HG02759 (cell line): Measurements from ENCODE around the gene PTPN12.
"Not testable (repeated sequence)": the region's sequence is repeated elsewhere in the genome, so short reads cannot be mapped to it uniquely, and the experiment has no call there.

Source experiments
- ATAC-seq: cut with Tn5 transposase; IDR thresholded peaks from one replicate; pipeline ENCODE4 v1.9.1; 2021; ENCODE audit warnings: mild to moderate bottlenecking, moderate library complexity; ENCODE audit not compliant: unreplicated experiment

Gene PTPN12

GRCh38 chr7:77537136-77537777 lies at the start of gene PTPN12:
TSS of gene PTPN12 (plus strand) at chr7:77537295. CDS start at chr7:77537547, 252 bp downstream.
- ATAC-seq: peak; percentile 37

- no peak for ATAC-seq
Measured at GRCh38 chr7:77488986-77489385, 48.1 kb upstream of the PTPN12 start.

- no peak for ATAC-seq
Measured at GRCh38 chr7:77497079-77497478, 40.0 kb upstream of the PTPN12 start.

- ATAC-seq: no peak
Measured at GRCh38 chr7:77498659-77499379, 38.3 kb upstream of the PTPN12 start.

- no peak for ATAC-seq
Measured at GRCh38 chr7:77501192-77501515, 35.9 kb upstream of the PTPN12 start.

DNA sequence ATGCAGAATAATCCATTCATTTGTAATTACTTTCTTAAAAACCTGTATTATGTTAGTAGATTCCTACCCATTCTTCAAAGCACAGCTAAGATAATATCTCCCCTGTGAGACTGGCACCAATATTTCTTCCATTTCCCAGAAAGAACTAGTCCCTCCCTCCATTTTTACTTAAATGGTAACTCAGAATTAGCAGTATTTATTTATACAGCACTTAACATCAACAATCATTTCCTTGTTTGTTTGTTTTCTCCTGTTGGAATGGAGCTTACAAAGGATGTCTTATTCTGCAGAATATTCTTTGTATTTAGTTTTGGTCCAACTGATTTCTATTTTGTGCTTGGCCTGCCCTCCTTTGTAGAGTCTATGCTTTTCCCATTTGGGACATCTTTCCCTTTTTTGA lies 32.1 kb upstream of the PTPN12 start:
- no peak for ATAC-seq

- no peak for ATAC-seq
Measured at GRCh38 chr7:77506899-77507298, 30.2 kb upstream of the PTPN12 start.

GRCh38 chr7:77513002-77513670 lies 24.0 kb upstream of the PTPN12 start:
- not testable (repeated sequence) for ATAC-seq

DNA sequence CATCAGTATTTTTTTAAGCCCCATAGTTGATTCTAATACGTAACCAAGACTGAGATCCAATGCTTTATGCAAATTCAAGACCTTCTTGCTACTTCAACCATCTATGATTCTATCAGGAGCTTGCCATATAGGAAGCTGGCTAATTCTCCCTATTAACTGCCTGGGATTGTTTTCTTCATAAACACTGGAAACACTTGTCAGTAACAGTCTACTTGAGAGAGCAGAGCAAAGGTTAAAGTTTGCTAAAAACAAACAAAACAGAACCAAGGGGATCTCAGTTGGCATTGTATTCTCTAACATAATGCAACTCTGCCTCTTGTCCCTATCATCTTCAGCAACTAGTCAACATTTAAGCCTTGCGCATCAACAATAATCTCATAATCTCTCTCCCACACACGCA lies 21.0 kb upstream of the PTPN12 start:
- ATAC-seq: no peak

DNA sequence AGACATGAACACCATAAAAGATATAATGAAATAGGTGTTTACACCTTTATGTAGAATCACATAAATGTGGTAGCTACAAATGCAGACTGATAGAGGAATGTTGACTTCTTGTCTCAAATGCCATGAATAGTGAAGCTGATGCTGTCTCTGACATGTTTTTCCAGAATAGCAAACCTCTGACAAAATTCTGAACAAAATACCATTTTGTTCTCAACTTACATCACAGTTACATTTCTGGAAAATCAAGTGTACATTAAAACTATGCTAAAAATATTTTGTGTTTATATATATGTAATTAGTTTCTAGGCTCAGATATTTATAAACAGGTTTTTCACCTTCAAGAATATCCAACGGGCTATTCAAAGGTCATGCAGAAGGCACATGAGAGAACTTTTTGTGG lies 16.8 kb upstream of the PTPN12 start:
- ATAC-seq: no peak

GRCh38 chr7:77521537-77521936 lies 15.6 kb upstream of the PTPN12 start:
- ATAC-seq: not testable (repeated sequence)

DNA sequence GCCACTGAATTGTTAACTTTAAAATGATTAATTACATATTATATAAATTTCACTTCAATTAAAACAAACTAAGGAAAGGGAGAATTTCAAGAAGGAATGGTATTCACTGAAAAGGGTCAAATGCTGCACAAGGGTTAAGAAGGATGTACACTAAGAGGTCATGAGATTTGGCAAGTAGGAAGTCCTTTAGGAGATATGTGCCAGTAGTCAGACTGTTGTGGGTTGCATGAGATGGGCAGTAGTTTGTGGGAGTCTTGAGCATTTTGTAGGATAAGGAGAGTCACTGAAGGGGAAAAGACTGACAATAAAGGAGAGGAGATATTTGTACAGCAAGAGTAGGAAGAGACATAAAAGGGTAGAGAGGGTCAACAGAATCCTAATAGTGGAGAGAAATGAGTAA lies 12.4 kb upstream of the PTPN12 start:
- ATAC-seq: no peak

DNA sequence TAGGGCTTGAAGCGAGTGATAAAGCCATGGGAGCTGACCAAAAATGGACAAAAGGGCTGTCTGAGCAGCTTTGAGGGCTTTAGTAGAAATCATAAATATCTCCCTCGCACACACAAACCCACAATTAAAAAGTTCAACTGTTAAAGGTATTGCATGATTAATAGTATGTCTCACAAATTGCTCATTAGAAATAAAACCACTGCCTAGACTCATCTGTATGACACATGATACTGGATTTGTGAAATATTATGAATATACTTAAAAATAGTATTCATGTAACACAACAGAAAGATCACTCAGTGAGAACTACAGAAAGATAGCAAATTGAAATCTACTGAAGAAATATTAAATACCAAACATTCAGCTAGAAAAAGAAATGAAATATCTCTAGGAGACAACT lies 11.9 kb upstream of the PTPN12 start:
- ATAC-seq: no peak

DNA sequence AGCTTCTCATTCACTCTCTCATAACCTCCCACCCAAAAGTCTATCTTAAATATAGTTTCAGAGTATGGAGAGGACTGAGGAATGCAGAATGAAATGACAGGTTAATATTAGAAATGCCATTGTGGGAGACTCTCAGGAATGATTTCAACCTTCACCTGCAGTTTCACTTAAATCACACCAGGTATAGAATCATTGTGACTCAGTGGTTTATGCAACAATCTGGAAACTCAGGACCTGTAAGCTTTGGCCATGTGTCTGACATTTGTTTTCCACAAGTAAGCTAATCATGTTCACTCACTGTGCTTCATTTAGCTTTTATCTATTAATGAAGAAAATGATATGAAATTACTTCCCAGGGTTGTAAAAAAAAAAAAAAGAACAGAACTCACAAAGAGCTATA lies 8.7 kb upstream of the PTPN12 start:
- ATAC-seq: no peak

DNA sequence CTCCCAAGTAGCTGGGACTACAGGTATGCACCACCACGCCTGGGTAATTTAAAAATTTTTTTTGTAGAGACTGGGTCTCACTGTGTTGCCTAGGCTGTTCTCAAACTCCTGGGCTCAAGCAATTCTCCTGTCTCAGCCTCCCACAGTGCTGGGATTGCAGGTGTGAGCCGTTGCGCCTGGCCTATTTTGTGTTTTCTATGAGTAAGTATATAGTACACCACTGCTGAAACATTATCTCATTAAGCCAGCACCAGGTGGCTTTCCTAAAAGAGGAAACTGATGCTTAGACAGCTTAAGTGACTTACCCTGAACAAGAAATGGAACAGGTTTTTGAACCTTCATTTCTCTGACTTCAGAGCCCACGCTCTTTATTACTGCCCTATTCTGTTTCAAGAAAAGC lies 7.8 kb upstream of the PTPN12 start:
- ATAC-seq: no peak

GRCh38 chr7:77531038-77531437 lies 6.1 kb upstream of the PTPN12 start:
- ATAC-seq: no peak

- ATAC-seq: no peak
Measured at GRCh38 chr7:77532247-77532646, 4.8 kb upstream of the PTPN12 start.

DNA sequence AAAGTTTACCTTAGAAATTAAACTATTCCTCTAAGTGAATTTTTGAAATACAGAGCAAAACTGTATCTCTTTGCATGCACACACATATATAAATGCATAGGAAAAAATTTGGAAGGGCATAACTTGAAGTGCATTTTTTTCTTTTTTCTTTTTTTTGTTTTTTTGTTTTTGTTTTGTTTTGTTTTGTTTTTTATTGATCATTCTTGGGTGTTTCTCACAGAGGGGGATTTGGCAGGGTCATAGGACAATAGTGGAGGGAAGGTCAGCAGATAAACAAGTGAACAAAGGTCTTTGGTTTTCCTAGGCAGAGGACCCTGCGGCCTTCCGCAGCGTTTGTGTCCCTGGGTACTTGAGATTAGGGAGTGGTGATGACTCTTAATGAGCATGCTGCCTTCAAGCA lies 4.4 kb upstream of the PTPN12 start:
- ATAC-seq: not testable (repeated sequence)

DNA sequence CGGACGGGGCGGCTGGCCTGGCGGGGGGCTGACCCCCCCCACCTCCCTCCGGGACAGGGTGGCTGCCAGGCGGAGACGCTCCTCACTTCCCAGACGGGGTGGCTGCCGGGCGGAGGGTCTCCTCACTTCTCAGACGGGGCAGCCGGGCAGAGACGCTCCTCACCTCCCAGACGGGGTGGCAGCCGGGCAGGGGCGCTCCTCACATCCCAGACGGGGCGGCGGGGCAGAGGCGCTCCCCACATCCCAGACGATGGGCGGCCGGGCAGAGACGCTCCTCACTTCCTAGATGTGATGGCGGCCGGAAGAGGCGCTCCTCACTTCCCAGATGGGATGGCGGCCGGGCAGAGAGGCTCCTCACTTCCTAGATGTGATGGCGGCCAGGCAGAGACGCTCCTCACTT lies 3.0 kb upstream of the PTPN12 start:
- ATAC-seq: not testable (repeated sequence)

GRCh38 chr7:77536017-77536412 lies 1.1 kb upstream of the PTPN12 start:
- ATAC-seq: no peak

- peak; percentile 92 for ATAC-seq
Measured at GRCh38 chr7:77536413-77537135, 521 bp upstream of the PTPN12 start.
